ENCODE results near the gene ZNF691.
"Not testable (repeated sequence)": the region's sequence is repeated elsewhere in the genome, so short reads cannot be mapped to it uniquely, and the experiment has no call there.

ZNF691 gene

GRCh38 chr1:42833981-42834380, 12.4 kb upstream of the ZNF691 start:
- no peak for DNase-seq

- no peak for DNase-seq
Observed at GRCh38 chr1:42834803-42835202, 11.6 kb upstream of the ZNF691 start.

- DNase-seq = no peak
Observed at GRCh38 chr1:42835422-42835821, 11.0 kb upstream of the ZNF691 start.

- no peak for DNase-seq
Observed at GRCh38 chr1:42837709-42838108, 8.7 kb upstream of the ZNF691 start.

- DNase-seq = no peak
Observed at GRCh38 chr1:42838482-42839190, 7.8 kb upstream of the ZNF691 start.

- DNase-seq = no peak
Observed at GRCh38 chr1:42841010-42841409, 5.4 kb upstream of the ZNF691 start.

GRCh38 chr1:42841440-42842147, 4.8 kb upstream of the ZNF691 start:
- DNase-seq = no peak

GRCh38 chr1:42844592-42845140, 1.7 kb upstream of the ZNF691 start:
- DNase-seq = no peak

- DNase-seq = no peak
Observed at GRCh38 chr1:42845193-42845592, 1.2 kb upstream of the ZNF691 start.

- DNase-seq = no peak
Observed at GRCh38 chr1:42845866-42846256, 552 bp upstream of the ZNF691 start.

- DNase-seq = no peak
Observed at GRCh38 chr1:42847111-42847595, 740 bp downstream of the ZNF691 start.

- DNase-seq = no peak
Observed at GRCh38 chr1:42847721-42848460, 1.5 kb downstream of the ZNF691 start.

GRCh38 chr1:42848823-42849537, 2.6 kb downstream of the ZNF691 start:
- DNase-seq = no peak

GRCh38 chr1:42849944-42850343, 3.5 kb downstream of the ZNF691 start:
- DNase-seq = no peak

- DNase-seq = no peak
Observed at GRCh38 chr1:42851420-42851819, 5.0 kb downstream of the ZNF691 start.

GRCh38 chr1:42851960-42852607, 5.7 kb downstream of the ZNF691 start:
- no peak for DNase-seq

- no peak for DNase-seq
Observed at GRCh38 chr1:42852608-42852980, 6.2 kb downstream of the ZNF691 start.

- DNase-seq = no peak
Observed at GRCh38 chr1:42853116-42853884, 6.9 kb downstream of the ZNF691 start.

GRCh38 chr1:42856554-42856953, 10.1 kb downstream of the ZNF691 start:
- DNase-seq = not testable (repeated sequence)

GRCh38 chr1:42859366-42859765, 13.0 kb downstream of the ZNF691 start:
- DNase-seq = not testable (repeated sequence)

GRCh38 chr1:42860339-42861013, 14.1 kb downstream of the ZNF691 start:
- DNase-seq = no peak

Measured in KG1 (cell line).